ENCODE measurements around the gene CDC37.

Gene CDC37

DNA sequence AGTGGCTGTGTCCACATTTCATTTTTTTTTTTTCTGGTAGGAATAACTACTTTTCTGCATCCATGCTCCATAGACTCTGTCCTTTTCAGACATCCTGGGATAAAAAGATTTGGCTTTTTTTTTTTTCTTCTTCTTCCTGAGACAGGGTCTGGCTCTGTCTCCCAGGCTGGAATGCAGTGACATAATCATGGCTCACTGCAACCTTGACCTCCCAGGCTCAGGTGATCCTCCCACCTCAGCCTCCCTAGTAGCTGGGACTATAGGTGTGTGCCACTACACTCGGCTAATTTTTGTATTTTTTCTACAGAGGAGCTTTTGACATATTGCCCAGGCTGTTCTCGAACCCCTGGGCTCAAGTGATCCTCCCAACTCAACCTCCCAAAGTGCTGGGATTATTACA, 59.8 kb downstream of the CDC37 start:
- Histone ChIP-seq H3K27me3 (ENCODE audit: insufficient read depth, poor library complexity, severe bottlenecking) (no peaks in the 10 kb centered on the region), H3K4me3 (ENCODE audit: severe bottlenecking) (no peak overlapping the region), H3K27ac (ENCODE audit: poor library complexity, severe bottlenecking) (no peak overlapping the region), H3K9me3 (ENCODE audit: severe bottlenecking) (no peaks in the 10 kb centered on the region), H3K4me1 (ENCODE audit: insufficient read depth, poor library complexity, severe bottlenecking) (no peaks in the 10 kb centered on the region), H3K36me3 (ENCODE audit: low read depth) (no peaks in the 10 kb centered on the region)
- ATAC-seq (ENCODE audit: low read depth) = no peak
- TF ChIP-seq, protein P1, sequence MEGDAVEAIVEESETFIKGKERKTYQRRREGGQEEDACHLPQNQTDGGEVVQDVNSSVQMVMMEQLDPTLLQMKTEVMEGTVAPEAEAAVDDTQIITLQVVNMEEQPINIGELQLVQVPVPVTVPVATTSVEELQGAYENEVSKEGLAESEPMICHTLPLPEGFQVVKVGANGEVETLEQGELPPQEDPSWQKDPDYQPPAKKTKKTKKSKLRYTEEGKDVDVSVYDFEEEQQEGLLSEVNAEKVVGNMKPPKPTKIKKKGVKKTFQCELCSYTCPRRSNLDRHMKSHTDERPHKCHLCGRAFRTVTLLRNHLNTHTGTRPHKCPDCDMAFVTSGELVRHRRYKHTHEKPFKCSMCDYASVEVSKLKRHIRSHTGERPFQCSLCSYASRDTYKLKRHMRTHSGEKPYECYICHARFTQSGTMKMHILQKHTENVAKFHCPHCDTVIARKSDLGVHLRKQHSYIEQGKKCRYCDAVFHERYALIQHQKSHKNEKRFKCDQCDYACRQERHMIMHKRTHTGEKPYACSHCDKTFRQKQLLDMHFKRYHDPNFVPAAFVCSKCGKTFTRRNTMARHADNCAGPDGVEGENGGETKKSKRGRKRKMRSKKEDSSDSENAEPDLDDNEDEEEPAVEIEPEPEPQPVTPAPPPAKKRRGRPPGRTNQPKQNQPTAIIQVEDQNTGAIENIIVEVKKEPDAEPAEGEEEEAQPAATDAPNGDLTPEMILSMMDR (IDR thresholded peaks at IDR 0.05; ENCODE audit: poor library complexity, severe bottlenecking) = no peak
- DNase-seq (ENCODE audit: low spot score) = no peak

Measured in RWPE2 (cell line).